ENCODE results near the gene PALS2. TPM values are rescaled to one million over a fixed set of nuclear protein-coding genes. Genes with fewer than 3 reads are reported as not detected.

PALS2 gene
- total RNA-seq (10 to 100 TPM; 15.4 to 58.4 (median 34.0) TPM), polyA plus RNA-seq (10 to 100 TPM; 14.7 to 18.3 TPM), total RNA-seq (40.8 reads per million, percentile 66 among the genes with 10 or more reads in this experiment)

GRCh38 chr7:24572997-24573553, at the start of gene PALS2:
Gene PALS2, plus strand, starts transcription at chr7:24573452. Its CDS starts 50,216 bp downstream, at chr7:24623668.
- Histone ChIP-seq H3K27ac (ENCODE audit: low read depth, low read length) (peak within 1 kb of the TSS; percentile 77), H3K9me3 (ENCODE audit: control insufficient read depth in 2 of 3, low read length in 3 of 3) (no peaks in the 10 kb centered on the region), H3K4me1 (ENCODE audit: control insufficient read depth in 2 of 2, insufficient read depth in 2 of 2, low read length in 2 of 2) (peaks cover 13 to 24% of the 10 kb centered on the region in 2 donors), H3K4me3 (ENCODE audit: low read length) (peak within 1 kb of the TSS; percentile 78), H3K36me3 (ENCODE audit: control insufficient read depth in 2 of 3, insufficient read depth in 3 of 3, low read length in 3 of 3) (peaks cover 0 to 2% (median 0%) of the 10 kb centered on the region in 3 experiments), H3K27me3 (ENCODE audit: control insufficient read depth in 2 of 2, insufficient read depth in 2 of 2, low read length in 2 of 2) (no peaks in the 10 kb centered on the region)
- Mint-ChIP-seq H3K36me3 (no peaks in the 10 kb centered on the region), H3K27me3 (peaks cover 0 to 45% (median 0%) of the 10 kb centered on the region in 5 donors), H3K4me1 (peaks cover 21 to 52% (median 42%) of the 10 kb centered on the region in 7 donors), H3K27ac (peak within 1 kb of the TSS; percentile 84 to 96 (median 94)), H3K4me3 (peak within 1 kb of the TSS; percentile 93 to 100 (median 94)), H3K9me3 (no peaks in the 10 kb centered on the region)
- ChIA-PET CTCF (interaction anchor here (1.1 kb wide), 1 partner anchor 14 kb away, joined by 4 read pairs; no protein-coding TSS in a partner anchor), POLR2A (interaction anchor here (1.0 to 1.8 kb wide), 3 partner anchors 10 to 1034 kb away, joined by 4 to 7 read pairs (median 4); no protein-coding TSS in a partner anchor)
- intact Hi-C loops (cut with micrococcal nuclease), result loop anchor here (1.0 to 10.0 kb wide), 25 partner anchors 13 to 1896 kb away; partner anchors contain the start of genes CCDC126 (in 2 of the 2), FAM221A (in 2 of the 2), GSDME (in 2 of the 2) and CYCS (in 1 of the 2)
- DNase-seq (peak; percentile 78 to 88 (median 85)), ATAC-seq (peak; percentile 88)

GRCh38 chr7:24531255-24531654, 42.0 kb upstream of the PALS2 start:
- DNase-seq, result no peak
- no peaks in the 10 kb centered on the region for H3K9me3 ChIP-seq (ENCODE audit: control insufficient read depth in 2 of 3, low read length in 3 of 3)
- intact Hi-C loops (cut with micrococcal nuclease), result no loop called here
- no peaks in the 10 kb centered on the region for H3K4me1 ChIP-seq (ENCODE audit: control insufficient read depth in 2 of 2, insufficient read depth in 2 of 2, low read length in 2 of 2)
- Mint-ChIP-seq H3K9me3 (no peaks in the 10 kb centered on the region), H3K4me1 (no peaks in the 10 kb centered on the region), H3K27ac (no peak overlapping the region), H3K36me3 (no peaks in the 10 kb centered on the region), H3K4me3 (no peak overlapping the region), H3K27me3 (peaks cover 0 to 24% (median 3%) of the 10 kb centered on the region in 5 donors)
- H3K27ac ChIP-seq (ENCODE audit: low read depth, low read length), result no peak overlapping the region
- POLR2A ChIA-PET, result no interaction called here
- H3K36me3 ChIP-seq (ENCODE audit: control insufficient read depth in 2 of 3, insufficient read depth in 3 of 3, low read length in 3 of 3), result no peaks in the 10 kb centered on the region
- no peak overlapping the region for H3K4me3 ChIP-seq (ENCODE audit: low read length)
- CTCF ChIA-PET, result no interaction called here
- no peak for ATAC-seq
- no peaks in the 10 kb centered on the region for H3K27me3 ChIP-seq (ENCODE audit: control insufficient read depth in 2 of 2, insufficient read depth in 2 of 2, low read length in 2 of 2)

- Mint-ChIP-seq H3K9me3 (peaks cover 0 to 2% (median 0%) of the 10 kb centered on the region in 11 donors), H3K27me3 (peaks cover 0 to 3% (median 0%) of the 10 kb centered on the region in 5 donors), H3K4me1 (no peaks in the 10 kb centered on the region), H3K4me3 (no peak overlapping the region), H3K27ac (no peak overlapping the region), H3K36me3 (no peaks in the 10 kb centered on the region)
- ChIA-PET POLR2A (no interaction called here), CTCF (no interaction called here)
- Histone ChIP-seq H3K27ac (ENCODE audit: low read depth, low read length) (no peak overlapping the region), H3K9me3 (ENCODE audit: control insufficient read depth in 2 of 3, low read length in 3 of 3) (no peaks in the 10 kb centered on the region), H3K27me3 (ENCODE audit: control insufficient read depth in 2 of 2, insufficient read depth in 2 of 2, low read length in 2 of 2) (no peaks in the 10 kb centered on the region), H3K4me3 (ENCODE audit: low read length) (no peak overlapping the region), H3K36me3 (ENCODE audit: control insufficient read depth in 2 of 3, insufficient read depth in 3 of 3, low read length in 3 of 3) (no peaks in the 10 kb centered on the region), H3K4me1 (ENCODE audit: control insufficient read depth in 2 of 2, insufficient read depth in 2 of 2, low read length in 2 of 2) (no peaks in the 10 kb centered on the region)
- intact Hi-C loops (cut with micrococcal nuclease), result no loop called here
- ATAC-seq, result no peak
- DNase-seq, result no peak
Observed at GRCh38 chr7:24536682-24537081, 36.6 kb upstream of the PALS2 start.

- DNase-seq (no peak), ATAC-seq (no peak)
- Histone ChIP-seq H3K4me1 (ENCODE audit: control insufficient read depth in 2 of 2, insufficient read depth in 2 of 2, low read length in 2 of 2) (no peaks in the 10 kb centered on the region), H3K27ac (ENCODE audit: low read depth, low read length) (no peak overlapping the region), H3K27me3 (ENCODE audit: control insufficient read depth in 2 of 2, insufficient read depth in 2 of 2, low read length in 2 of 2) (no peaks in the 10 kb centered on the region), H3K4me3 (ENCODE audit: low read length) (no peak overlapping the region), H3K9me3 (ENCODE audit: control insufficient read depth in 2 of 3, low read length in 3 of 3) (no peaks in the 10 kb centered on the region), H3K36me3 (ENCODE audit: control insufficient read depth in 2 of 3, insufficient read depth in 3 of 3, low read length in 3 of 3) (no peaks in the 10 kb centered on the region)
- ChIA-PET POLR2A (no interaction called here), CTCF (no interaction called here)
- Mint-ChIP-seq H3K4me1 (no peaks in the 10 kb centered on the region), H3K4me3 (no peak overlapping the region), H3K27me3 (peaks cover 0 to 8% (median 4%) of the 10 kb centered on the region in 5 donors), H3K9me3 (peaks cover 0 to 2% (median 0%) of the 10 kb centered on the region in 11 donors), H3K36me3 (no peaks in the 10 kb centered on the region), H3K27ac (no peak overlapping the region)
- intact Hi-C loops (cut with micrococcal nuclease), result no loop called here
Observed at GRCh38 chr7:24540956-24541355, 32.3 kb upstream of the PALS2 start.

GRCh38 chr7:24545215-24545614, 28.0 kb upstream of the PALS2 start:
- Histone ChIP-seq H3K36me3 (ENCODE audit: control insufficient read depth in 2 of 3, insufficient read depth in 3 of 3, low read length in 3 of 3) (no peaks in the 10 kb centered on the region), H3K27ac (ENCODE audit: low read depth, low read length) (no peak overlapping the region), H3K4me3 (ENCODE audit: low read length) (no peak overlapping the region), H3K9me3 (ENCODE audit: control insufficient read depth in 2 of 3, low read length in 3 of 3) (no peaks in the 10 kb centered on the region), H3K4me1 (ENCODE audit: control insufficient read depth in 2 of 2, insufficient read depth in 2 of 2, low read length in 2 of 2) (no peaks in the 10 kb centered on the region), H3K27me3 (ENCODE audit: control insufficient read depth in 2 of 2, insufficient read depth in 2 of 2, low read length in 2 of 2) (no peaks in the 10 kb centered on the region)
- Mint-ChIP-seq H3K4me1 (no peaks in the 10 kb centered on the region), H3K27me3 (peaks cover 0 to 10% (median 8%) of the 10 kb centered on the region in 5 donors), H3K36me3 (no peaks in the 10 kb centered on the region), H3K9me3 (peaks cover 0 to 2% (median 0%) of the 10 kb centered on the region in 11 donors), H3K27ac (no peak overlapping the region), H3K4me3 (no peak overlapping the region)
- intact Hi-C loops (cut with micrococcal nuclease), result no loop called here
- ChIA-PET CTCF (no interaction called here), POLR2A (no interaction called here)
- DNase-seq (no peak), ATAC-seq (no peak)

- DNase-seq (no peak), ATAC-seq (no peak)
- ChIA-PET POLR2A (no interaction called here), CTCF (no interaction called here)
- intact Hi-C loops (cut with micrococcal nuclease), result no loop called here
- Mint-ChIP-seq H3K27me3 (peaks cover 0 to 13% (median 7%) of the 10 kb centered on the region in 5 donors), H3K27ac (no peak overlapping the region), H3K4me3 (no peak overlapping the region), H3K36me3 (no peaks in the 10 kb centered on the region), H3K9me3 (peaks cover 0 to 3% (median 0%) of the 10 kb centered on the region in 11 donors), H3K4me1 (no peaks in the 10 kb centered on the region)
- Histone ChIP-seq H3K27ac (ENCODE audit: low read depth, low read length) (no peak overlapping the region), H3K27me3 (ENCODE audit: control insufficient read depth in 2 of 2, insufficient read depth in 2 of 2, low read length in 2 of 2) (no peaks in the 10 kb centered on the region), H3K9me3 (ENCODE audit: control insufficient read depth in 2 of 3, low read length in 3 of 3) (no peaks in the 10 kb centered on the region), H3K4me3 (ENCODE audit: low read length) (no peak overlapping the region), H3K36me3 (ENCODE audit: control insufficient read depth in 2 of 3, insufficient read depth in 3 of 3, low read length in 3 of 3) (no peaks in the 10 kb centered on the region), H3K4me1 (ENCODE audit: control insufficient read depth in 2 of 2, insufficient read depth in 2 of 2, low read length in 2 of 2) (no peaks in the 10 kb centered on the region)
Observed at GRCh38 chr7:24548390-24548789, 24.9 kb upstream of the PALS2 start.

- Mint-ChIP-seq H3K36me3 (no peaks in the 10 kb centered on the region), H3K27ac (no peak overlapping the region), H3K4me3 (no peak overlapping the region), H3K4me1 (no peaks in the 10 kb centered on the region), H3K27me3 (peaks cover 0 to 14% (median 4%) of the 10 kb centered on the region in 5 donors), H3K9me3 (peaks cover 0 to 3% (median 0%) of the 10 kb centered on the region in 11 donors)
- Histone ChIP-seq H3K9me3 (ENCODE audit: control insufficient read depth in 2 of 3, low read length in 3 of 3) (no peaks in the 10 kb centered on the region), H3K36me3 (ENCODE audit: control insufficient read depth in 2 of 3, insufficient read depth in 3 of 3, low read length in 3 of 3) (no peaks in the 10 kb centered on the region), H3K27ac (ENCODE audit: low read depth, low read length) (no peak overlapping the region), H3K27me3 (ENCODE audit: control insufficient read depth in 2 of 2, insufficient read depth in 2 of 2, low read length in 2 of 2) (no peaks in the 10 kb centered on the region), H3K4me3 (ENCODE audit: low read length) (no peak overlapping the region), H3K4me1 (ENCODE audit: control insufficient read depth in 2 of 2, insufficient read depth in 2 of 2, low read length in 2 of 2) (no peaks in the 10 kb centered on the region)
- no peak for ATAC-seq
- ChIA-PET CTCF (no interaction called here), POLR2A (no interaction called here)
- no peak for DNase-seq
- intact Hi-C loops (cut with micrococcal nuclease), result no loop called here
Observed at GRCh38 chr7:24549991-24550390, 23.3 kb upstream of the PALS2 start.
